Ascending aorta (tissue), 2 donors: ENCODE results near the gene KBTBD8. TPM values are rescaled to one million over a fixed set of nuclear protein-coding genes. Genes with fewer than 3 reads are reported as not detected.

Experiments
- DNase-seq, 2 donors: peaks; one replicate each; pipeline ENCODE4 v3.0.0-alpha.2; 2019; ENCODE audit warnings: low spot score in 2 of 2
- H3K27ac ChIP-seq, 2 donors: fragments of 200-600 bp; sonication (generic); one replicate each; pipeline ENCODE4 v1.5.1; 2016 to 2017; ENCODE audit warnings: mild to moderate bottlenecking in 1 of 2
- H3K27me3 ChIP-seq: fragments of 200-600 bp; sonication (generic); one replicate; pipeline ENCODE4 v1.5.1; 2017
- H3K36me3 ChIP-seq, 2 donors: fragments of 200-600 bp; sonication (generic); one replicate each; pipeline ENCODE4 v1.5.1; 2016
- H3K4me1 ChIP-seq, 2 donors: fragments of 200-600 bp; sonication (generic); one replicate each; pipeline ENCODE4 v1.5.1; 2016 to 2017; ENCODE audit warnings: mild to moderate bottlenecking in 1 of 2
- H3K4me3 ChIP-seq, 2 donors: fragments of 200-600 bp; sonication (generic); one replicate each; pipeline ENCODE4 v1.5.1; 2016 to 2017; ENCODE audit warnings: mild to moderate bottlenecking in 1 of 2
- H3K9me3 ChIP-seq, 2 donors: fragments of 200-600 bp; sonication (generic); one replicate each; pipeline ENCODE4 v1.5.1; 2016
- intact Hi-C: fragments of 100-400 bp; cut with DNase I; formaldehyde crosslinking; loops from one replicate; pipeline ENCODE4 v1.15.1; 2023
- total RNA-seq: library from RNA; depleted of rRNA; stranded (reverse); fragments of >200 nt; gene quantifications from one replicate; pipeline ENCODE4 v1.1.0, GENCODE V29; 2016
- TF ChIP-seq, protein P1 (sequence below), 3 experiments: fragments of 200-600 bp in 2 of 3; fragments of 450-650 bp in 1 of 3; sonication (generic) in 2 of 3; IDR thresholded peaks; one replicate each; pipeline ENCODE4 v1.5.1; 2016 to 2019; ENCODE audit warnings: antibody characterized with exemption in 3 of 3, mild to moderate bottlenecking in 1 of 3, moderate library complexity in 1 of 3

The KBTBD8 gene
- total RNA-seq, 1 donor from 2014 or later: not detected

DNA sequence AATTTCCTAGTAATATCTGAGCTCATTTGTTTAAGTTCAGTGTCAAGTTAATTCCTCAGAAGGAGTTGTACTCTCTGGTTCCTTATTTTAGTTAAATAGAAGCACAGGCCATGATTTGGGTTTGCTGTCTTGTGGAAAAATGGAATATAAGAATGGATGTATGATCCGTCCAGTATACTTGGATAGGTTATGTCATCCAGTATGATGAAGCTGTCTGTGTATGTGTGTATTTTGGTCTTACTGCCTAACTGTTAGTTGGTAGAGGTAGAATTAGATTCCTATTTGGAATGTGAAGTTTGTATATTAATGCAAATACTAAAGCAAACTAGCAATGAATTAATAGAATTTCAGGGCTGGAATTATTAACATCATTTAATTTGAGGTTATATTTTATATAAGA is 7.9 kb downstream of the KBTBD8 start:
- DNase-seq: no peak
- H3K27ac ChIP-seq: no peak overlapping the region
- no peaks in the 10 kb centered on the region for H3K9me3 ChIP-seq
- TF ChIP-seq, protein P1, sequence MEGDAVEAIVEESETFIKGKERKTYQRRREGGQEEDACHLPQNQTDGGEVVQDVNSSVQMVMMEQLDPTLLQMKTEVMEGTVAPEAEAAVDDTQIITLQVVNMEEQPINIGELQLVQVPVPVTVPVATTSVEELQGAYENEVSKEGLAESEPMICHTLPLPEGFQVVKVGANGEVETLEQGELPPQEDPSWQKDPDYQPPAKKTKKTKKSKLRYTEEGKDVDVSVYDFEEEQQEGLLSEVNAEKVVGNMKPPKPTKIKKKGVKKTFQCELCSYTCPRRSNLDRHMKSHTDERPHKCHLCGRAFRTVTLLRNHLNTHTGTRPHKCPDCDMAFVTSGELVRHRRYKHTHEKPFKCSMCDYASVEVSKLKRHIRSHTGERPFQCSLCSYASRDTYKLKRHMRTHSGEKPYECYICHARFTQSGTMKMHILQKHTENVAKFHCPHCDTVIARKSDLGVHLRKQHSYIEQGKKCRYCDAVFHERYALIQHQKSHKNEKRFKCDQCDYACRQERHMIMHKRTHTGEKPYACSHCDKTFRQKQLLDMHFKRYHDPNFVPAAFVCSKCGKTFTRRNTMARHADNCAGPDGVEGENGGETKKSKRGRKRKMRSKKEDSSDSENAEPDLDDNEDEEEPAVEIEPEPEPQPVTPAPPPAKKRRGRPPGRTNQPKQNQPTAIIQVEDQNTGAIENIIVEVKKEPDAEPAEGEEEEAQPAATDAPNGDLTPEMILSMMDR (IDR thresholded peaks at IDR 0.05): no peak
- no peaks in the 10 kb centered on the region for H3K27me3 ChIP-seq
- no peak overlapping the region for H3K4me3 ChIP-seq
- intact Hi-C loops: no loop called here
- H3K4me1 ChIP-seq: no peaks in the 10 kb centered on the region
- H3K36me3 ChIP-seq: no peaks in the 10 kb centered on the region

DNA sequence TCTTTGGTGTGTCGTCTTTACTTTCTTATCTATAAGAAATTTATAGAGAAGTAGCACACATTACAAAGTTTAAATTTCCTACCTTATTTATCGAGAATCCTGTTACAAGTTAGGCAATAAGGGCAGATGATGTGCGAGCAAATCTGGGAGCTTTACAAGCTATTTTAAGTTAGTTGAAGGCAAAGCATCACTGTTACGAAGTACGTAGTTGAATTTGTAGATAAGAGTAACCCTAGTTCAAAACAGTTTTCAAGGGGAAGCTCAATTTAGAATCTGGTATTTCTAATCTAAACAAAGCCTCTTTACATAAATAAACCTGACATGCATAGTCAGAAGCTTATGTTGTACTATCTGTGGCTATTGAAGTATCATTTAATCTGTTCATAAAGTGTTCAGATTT is 8.4 kb downstream of the KBTBD8 start:
- Histone ChIP-seq H3K9me3 (no peaks in the 10 kb centered on the region), H3K27me3 (no peaks in the 10 kb centered on the region), H3K27ac (no peak overlapping the region), H3K4me1 (no peaks in the 10 kb centered on the region), H3K4me3 (no peak overlapping the region), H3K36me3 (no peaks in the 10 kb centered on the region)
- intact Hi-C loops: no loop called here
- TF ChIP-seq, protein P1 (IDR thresholded peaks at IDR 0.05): no peak
- DNase-seq: no peak

DNA sequence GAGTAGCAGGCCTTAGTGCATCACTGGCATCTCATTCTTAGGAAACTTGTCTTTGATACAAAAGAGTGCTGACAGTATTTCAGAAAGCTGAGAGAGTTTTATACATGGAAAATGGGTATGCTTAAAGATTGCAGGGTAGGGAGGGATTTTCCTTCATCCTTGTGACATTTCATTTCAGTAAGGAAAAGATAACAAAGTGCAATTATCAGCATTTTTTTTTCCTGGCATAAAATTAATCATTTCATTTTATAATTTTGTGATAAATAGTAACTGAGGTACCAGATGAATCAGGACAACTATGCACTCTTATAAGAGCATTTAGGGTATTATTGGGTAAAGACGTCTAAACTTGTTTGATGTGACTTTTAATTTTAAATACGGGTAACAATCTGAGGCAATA is 10.3 kb downstream of the KBTBD8 start:
- Histone ChIP-seq H3K36me3 (no peaks in the 10 kb centered on the region), H3K9me3 (no peaks in the 10 kb centered on the region), H3K4me1 (no peaks in the 10 kb centered on the region), H3K27me3 (no peaks in the 10 kb centered on the region), H3K4me3 (no peak overlapping the region), H3K27ac (no peak overlapping the region)
- TF ChIP-seq, protein P1 (IDR thresholded peaks at IDR 0.05): no peak
- no peak for DNase-seq
- intact Hi-C loops: no loop called here

DNA sequence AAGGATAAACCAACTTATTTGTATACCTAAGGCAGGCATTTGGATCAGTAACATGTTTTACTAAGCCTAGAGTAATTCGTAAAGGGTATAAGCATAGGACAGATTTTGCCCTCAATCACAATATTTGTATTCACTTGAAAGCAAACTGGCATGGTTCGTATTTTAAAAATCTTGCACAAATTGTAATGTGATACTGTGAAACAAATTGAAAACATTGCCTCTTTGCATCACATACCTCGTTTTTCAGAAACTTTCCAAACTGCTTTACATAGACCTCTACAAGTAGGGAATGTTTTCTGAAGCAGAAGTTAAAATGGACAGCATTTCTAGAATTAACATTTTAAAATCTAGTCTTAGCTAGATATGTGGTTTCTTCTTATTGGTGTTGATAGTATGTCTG is 11.6 kb downstream of the KBTBD8 start:
- TF ChIP-seq, protein P1 (IDR thresholded peaks at IDR 0.05): no peak
- intact Hi-C loops: no loop called here
- Histone ChIP-seq H3K27me3 (no peaks in the 10 kb centered on the region), H3K36me3 (no peaks in the 10 kb centered on the region), H3K4me1 (no peaks in the 10 kb centered on the region), H3K27ac (no peak overlapping the region), H3K9me3 (no peaks in the 10 kb centered on the region), H3K4me3 (no peak overlapping the region)
- DNase-seq: no peak

DNA sequence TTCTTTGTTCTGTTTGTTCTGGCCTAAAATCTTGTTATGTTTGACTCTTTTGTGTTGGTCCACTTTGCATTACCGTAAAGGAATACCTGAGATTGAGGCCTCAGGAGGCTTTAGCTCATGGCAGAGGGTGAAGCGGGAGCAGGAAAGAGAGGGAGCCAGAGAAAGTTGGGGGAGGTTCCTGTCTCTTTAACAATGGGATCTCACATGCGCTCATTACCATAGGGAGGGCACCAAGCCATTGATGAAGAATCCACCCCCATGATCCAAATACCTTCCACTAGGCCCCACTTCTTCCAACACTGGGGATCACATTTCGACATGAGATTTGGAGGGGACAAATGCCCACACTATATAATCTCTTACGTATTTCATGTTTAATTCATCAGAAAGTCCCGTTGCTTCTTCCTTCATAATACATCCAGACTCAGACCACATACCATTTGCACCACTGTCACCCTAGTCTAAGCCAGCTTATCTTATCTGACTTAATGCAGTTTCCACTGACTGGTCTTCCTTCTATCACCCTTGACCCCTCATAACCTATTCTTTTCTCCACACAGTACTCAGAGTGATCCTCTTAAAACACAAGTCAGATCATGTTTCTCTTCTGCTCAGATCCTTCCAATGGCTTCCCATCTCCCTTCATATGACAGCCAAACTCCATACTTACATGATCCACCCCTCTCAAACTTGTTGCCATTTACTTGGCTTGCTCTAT is 13.5 kb downstream of the KBTBD8 start:
- no peak for DNase-seq
- Histone ChIP-seq H3K27ac (no peak overlapping the region), H3K4me3 (no peak overlapping the region), H3K4me1 (no peaks in the 10 kb centered on the region), H3K9me3 (no peaks in the 10 kb centered on the region), H3K36me3 (no peaks in the 10 kb centered on the region), H3K27me3 (no peaks in the 10 kb centered on the region)
- TF ChIP-seq, protein P1 (IDR thresholded peaks at IDR 0.05): no peak
- intact Hi-C loops: no loop called here

DNA sequence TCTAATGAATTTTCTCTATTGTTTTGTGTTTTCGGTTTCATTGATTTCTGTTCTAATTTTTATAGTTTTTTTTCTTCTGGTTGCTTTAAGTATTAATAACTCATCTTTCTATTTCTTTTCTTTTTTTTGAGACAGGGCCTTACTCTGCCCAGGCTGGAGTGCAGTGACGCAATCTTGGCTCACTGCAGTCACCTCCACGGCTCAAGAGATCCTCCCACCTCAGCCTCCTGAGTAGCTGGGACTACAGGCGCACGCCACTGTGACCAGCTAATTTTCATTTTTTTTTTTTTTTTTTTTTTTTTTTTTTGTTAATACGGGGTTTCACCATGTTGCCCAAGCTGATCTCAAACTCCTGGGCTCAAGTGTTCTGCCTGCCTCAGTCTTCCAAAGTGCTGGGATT is 14.5 kb downstream of the KBTBD8 start:
- Histone ChIP-seq H3K27ac (no peak overlapping the region), H3K9me3 (no peaks in the 10 kb centered on the region), H3K4me1 (no peaks in the 10 kb centered on the region), H3K4me3 (no peak overlapping the region), H3K27me3 (no peaks in the 10 kb centered on the region), H3K36me3 (no peaks in the 10 kb centered on the region)
- no peak for DNase-seq
- TF ChIP-seq, protein P1 (IDR thresholded peaks at IDR 0.05): no peak
- intact Hi-C loops: no loop called here
